ENCODE results near the gene CD3E.
"Not testable (repeated sequence)": the region's sequence is repeated elsewhere in the genome, so short reads cannot be mapped to it uniquely, and the experiment has no call there.

The CD3E gene

GRCh38 chr11:118289401-118289800 is 15.1 kb upstream of the CD3E start:
- no peak for DNase-seq (ENCODE audit: low read depth in 2 of 2, low spot score in 1 of 2)

DNA sequence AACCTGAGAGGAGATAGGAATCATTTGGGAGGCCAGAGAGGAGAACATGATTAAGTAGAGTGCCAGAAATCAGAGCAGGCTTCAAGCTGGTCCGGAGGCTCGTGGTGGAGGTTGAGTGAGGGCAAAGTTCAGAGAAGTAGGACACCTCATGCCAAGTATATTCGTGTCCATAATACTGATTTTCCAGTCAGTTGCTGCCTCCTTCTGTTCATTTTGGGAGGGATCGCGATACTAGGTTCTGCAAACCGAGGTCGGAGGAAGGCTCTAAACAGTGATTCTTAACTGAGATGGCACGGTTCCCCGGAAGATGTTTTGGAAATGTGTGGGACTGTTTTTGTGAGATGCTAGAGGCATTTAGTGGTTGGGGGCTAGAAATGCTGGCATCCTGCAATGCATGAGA is 13.6 kb upstream of the CD3E start:
- DNase-seq (ENCODE audit: low read depth in 2 of 2, low spot score in 1 of 2): no peak

- no peak for DNase-seq (ENCODE audit: low read depth in 2 of 2, low spot score in 1 of 2)
Measured at GRCh38 chr11:118291477-118292135, 12.9 kb upstream of the CD3E start.

DNA sequence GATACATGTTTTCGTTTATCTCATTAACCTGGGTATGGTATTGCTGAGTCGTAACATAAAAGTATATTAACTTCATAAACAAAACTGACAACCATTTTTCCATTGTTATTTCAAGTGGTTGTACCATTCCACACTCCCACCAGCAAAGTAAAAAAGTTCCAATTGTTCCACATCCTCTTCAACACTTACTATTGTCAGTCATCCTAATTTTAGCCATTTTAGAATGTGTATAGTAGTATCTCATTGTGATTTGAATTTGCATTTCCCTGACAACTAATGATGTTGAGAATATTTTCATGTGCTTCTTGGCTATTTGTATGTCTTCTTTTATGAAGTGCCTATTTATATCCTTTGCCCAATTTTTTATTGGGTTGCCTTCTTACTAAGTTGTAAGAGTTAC is 10.5 kb upstream of the CD3E start:
- no peak for DNase-seq (ENCODE audit: low read depth in 2 of 2, low spot score in 1 of 2)

- no peak for DNase-seq (ENCODE audit: low read depth in 2 of 2, low spot score in 1 of 2)
Measured at GRCh38 chr11:118295199-118295598, 9.3 kb upstream of the CD3E start.

DNA sequence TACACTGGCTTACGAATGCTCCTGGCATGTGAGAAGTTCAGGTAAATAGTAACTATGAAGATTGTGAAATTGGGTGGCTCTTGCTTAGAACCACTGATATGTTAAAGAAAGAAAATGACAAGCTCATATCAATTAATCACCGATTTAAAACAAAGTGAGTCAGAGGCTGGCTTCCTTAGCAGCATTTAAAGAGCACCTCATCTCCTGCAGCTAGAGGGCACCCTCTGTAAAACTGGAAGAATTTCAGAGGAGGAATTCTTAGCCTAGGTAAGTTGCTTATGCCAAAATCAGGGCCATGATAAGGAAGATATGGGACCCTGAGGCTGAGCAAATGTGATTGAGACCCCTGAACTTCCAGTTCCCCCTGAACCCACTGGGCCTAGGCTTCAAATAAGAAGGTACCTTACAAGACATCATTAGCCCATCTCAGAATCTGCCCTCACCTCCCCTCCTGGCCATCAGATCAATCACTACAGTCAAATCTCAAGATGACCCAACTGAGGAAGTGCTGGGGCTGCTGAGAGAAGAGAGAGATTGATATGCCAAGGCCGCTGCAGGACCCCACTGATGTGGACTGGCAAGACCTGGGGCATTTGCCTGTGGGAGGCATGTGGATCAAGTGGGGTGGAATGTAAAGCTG is 8.6 kb upstream of the CD3E start:
- no peak for DNase-seq (ENCODE audit: low read depth in 2 of 2, low spot score in 1 of 2)

DNA sequence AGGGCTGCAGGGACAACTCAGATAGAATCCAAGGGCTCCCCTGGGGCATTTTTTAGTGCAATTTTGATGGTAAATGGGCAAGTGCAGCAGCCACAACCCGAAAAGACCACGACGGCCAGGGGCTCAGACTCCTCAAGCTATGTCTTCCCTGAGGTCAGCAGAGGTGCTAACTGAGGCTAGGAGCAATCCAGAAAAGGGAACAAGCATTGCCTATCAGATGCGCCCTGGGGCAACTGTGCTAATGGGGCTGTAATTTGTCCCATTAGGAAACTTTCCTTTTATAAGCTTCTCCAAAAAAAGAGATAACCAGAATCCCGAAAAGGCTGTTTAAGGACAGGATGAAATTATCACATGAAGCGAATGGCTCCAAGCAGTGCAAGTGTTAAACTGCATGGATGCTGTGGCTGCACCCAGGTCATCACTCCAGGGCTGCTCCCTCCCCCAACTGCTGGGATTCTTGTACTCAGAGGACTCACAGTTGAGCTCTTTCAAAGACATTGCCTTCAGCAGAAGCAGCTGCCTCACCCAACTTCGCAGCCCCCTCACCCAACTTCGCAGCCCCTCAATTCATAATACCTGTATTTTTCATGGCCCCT is 2.8 kb upstream of the CD3E start:
- no peak for DNase-seq (ENCODE audit: low read depth in 2 of 2, low spot score in 1 of 2)

DNA sequence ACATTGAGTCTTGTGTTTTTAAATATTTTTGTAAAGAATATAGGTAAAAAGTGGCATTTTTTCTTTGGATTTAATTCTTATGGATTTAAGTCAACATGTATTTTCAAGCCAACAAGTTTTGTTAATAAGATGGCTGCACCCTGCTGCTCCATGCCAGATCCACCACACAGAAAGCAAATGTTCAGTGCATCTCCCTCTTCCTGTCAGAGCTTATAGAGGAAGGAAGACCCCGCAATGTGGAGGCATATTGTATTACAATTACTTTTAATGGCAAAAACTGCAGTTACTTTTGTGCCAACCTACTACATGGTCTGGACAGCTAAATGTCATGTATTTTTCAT is 333 bp upstream of the CD3E start:
- DNase-seq (ENCODE audit: low read depth in 2 of 2, low spot score in 1 of 2): no peak

DNA sequence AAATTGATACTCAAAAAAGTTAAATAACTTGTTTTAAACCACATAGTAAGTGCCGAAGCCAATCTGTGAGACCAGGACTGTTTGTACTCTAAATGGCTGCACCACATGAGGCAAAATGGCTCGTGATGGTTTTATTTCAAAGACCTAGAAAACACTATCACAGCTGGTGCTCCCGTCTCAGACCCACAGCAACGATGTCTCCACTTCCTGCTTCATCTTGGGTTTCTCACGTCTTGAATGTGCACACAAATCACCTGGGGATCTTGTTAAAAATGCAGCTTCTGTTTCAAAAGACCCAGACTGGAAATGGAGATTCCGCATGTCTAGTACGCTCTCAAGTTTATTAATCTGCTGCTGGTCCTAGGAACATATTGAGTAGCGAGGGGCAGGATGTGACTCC is 1.2 kb downstream of the CD3E start:
- no peak for DNase-seq (ENCODE audit: low read depth in 2 of 2, low spot score in 1 of 2)

DNA sequence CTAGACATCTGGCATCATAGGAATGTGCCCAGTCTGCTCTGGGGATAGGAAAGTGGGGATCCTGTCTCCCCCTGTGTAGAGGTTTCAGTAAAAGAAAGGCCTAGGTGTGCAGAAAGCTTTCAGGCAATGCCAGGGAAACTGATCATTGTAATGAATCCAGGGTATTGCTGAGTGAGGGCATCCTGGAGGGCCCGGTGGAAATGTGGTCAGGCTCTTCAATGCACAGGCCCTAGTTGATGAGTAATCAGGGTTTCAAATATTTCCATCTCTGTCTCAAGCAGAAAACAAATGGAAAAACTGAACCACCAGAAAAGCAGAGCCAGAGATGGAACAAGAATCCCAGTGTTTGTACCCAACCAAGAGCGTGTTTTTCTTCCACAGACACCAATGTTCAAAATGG is 2.0 kb downstream of the CD3E start:
- DNase-seq (ENCODE audit: low read depth in 2 of 2, low spot score in 1 of 2): no peak

- not testable (repeated sequence) for DNase-seq (ENCODE audit: low read depth in 2 of 2, low spot score in 1 of 2)
Measured at GRCh38 chr11:118308995-118309528, 4.5 kb downstream of the CD3E start.

- DNase-seq (ENCODE audit: low read depth in 2 of 2, low spot score in 1 of 2): no peak
Measured at GRCh38 chr11:118310271-118310670, 5.7 kb downstream of the CD3E start.

- no peak for DNase-seq (ENCODE audit: low read depth in 2 of 2, low spot score in 1 of 2)
Measured at GRCh38 chr11:118310781-118311485, 6.4 kb downstream of the CD3E start.

DNA sequence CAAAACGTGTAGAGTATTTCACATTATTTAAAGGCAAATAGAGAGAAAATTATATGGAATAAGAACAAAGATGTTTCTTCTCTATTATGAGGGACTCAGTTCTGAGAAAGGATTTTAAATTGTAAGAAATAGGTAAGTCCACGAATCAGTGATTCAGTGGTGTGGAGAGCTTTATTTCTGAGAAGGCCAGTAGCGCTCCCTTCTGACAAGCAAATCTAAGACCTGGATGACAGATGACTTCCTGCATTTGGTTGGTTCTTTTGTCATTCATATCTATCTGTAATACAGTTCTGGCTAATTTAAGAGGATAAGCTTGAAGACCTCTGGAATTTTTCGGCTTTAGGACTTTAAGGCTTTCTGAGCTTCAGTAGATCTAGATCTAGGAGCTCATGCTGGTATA is 7.0 kb downstream of the CD3E start:
- no peak for DNase-seq (ENCODE audit: low read depth in 2 of 2, low spot score in 1 of 2)

DNA sequence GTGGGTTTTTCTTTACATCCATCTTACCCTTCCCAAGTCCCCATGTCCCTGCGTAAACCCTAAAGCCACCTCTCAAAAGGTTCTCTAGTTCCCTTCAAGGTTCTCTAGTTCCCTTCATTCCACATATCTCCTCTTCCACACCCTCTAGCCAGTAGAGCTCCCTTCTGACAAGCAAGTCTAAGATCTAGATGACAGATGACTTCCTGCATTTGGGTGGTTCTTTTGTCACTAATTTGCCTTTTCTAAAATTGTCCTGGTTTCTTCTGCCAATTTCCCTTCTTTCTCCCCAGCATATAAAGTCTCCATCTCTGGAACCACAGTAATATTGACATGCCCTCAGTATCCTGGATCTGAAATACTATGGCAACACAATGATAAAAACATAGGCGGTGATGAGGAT is 7.8 kb downstream of the CD3E start:
- no peak for DNase-seq (ENCODE audit: low read depth in 2 of 2, low spot score in 1 of 2)

GRCh38 chr11:118313242-118313641 is 8.7 kb downstream of the CD3E start:
- no peak for DNase-seq (ENCODE audit: low read depth in 2 of 2, low spot score in 1 of 2)

DNA sequence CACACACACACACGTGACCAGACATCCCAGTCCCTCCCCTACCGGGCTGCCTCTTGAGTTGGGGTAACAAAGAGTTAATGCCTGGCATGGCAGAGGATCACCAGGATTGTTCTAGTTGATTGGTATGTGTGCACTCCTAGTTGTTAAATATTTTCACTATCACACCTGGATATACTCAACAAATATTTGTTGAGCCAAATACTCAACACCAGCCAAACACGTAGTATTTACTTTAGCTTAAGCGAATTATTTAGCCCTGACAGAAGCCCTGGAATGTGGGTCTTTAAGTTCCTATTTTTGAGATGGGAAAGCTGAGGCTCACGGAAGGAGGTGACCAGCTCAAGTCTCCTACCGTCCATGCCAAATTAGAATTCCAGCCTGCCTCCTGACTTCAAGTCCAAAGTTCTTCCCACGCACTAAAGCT is 10.5 kb downstream of the CD3E start:
- DNase-seq (ENCODE audit: low read depth in 2 of 2, low spot score in 1 of 2): no peak

DNA sequence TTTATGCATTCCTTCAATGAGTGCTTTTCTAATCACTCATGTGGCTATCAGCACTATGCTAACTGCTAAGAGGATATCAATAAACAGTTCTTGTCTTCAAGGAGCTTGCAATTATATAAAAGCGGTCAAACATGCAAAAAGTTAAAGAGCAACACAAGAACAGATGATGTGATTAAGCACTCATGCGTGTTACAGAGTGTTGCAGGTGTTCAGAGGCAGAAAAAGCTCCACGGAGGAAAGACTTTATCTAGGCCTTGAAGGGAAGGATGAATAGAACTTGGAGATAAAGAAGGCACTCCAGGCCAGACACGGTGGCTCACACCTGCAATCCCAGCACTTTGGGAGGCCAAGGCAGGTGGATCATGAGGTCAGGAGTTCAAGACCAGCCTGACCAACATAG is 13.6 kb downstream of the CD3E start:
- no peak for DNase-seq (ENCODE audit: low read depth in 2 of 2, low spot score in 1 of 2)

GRCh38 chr11:118318581-118319336 is 14.2 kb downstream of the CD3E start:
- DNase-seq (ENCODE audit: low read depth in 2 of 2, low spot score in 1 of 2): no peak

GRCh38 chr11:118319337-118319707 is 14.8 kb downstream of the CD3E start:
- DNase-seq (ENCODE audit: low read depth in 2 of 2, low spot score in 1 of 2): no peak

DNA sequence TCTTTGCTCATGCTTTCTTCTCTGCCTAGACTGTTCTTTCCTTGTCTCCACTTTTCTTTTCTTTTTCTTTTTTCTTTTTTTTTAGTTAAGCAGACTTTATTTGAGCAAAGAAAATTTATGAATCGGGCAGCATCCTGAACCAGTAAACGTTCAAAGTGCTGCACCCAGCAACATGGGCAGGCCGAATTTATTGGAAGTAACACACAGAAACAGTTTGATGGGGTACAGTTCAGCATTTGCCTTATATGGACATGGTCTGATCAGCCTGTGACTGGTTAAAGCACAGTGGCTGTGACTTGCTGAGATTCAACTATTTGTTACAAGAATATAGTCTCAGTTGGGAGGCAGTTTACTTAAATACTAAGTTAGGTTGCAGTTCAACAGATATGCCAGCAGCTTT is 16.0 kb downstream of the CD3E start:
- no peak for DNase-seq (ENCODE audit: low read depth in 2 of 2, low spot score in 1 of 2)
